GM12865 (cell line): ENCODE data around the gene RRP12.
"Not testable (repeated sequence)": the region's sequence is repeated elsewhere in the genome, so short reads cannot be mapped to it uniquely, and the experiment has no call there.

Experiments used
- DNase-seq: peaks from one replicate; pipeline ENCODE4 v3.0.0; 2010; ENCODE audit warnings: low read depth
- H3K4me3 ChIP-seq: 2 replicates; pipeline ENCODE4 v1.5.1; 2011; ENCODE audit warnings: mild to moderate bottlenecking, low read depth, low read length, control low read depth
- TF ChIP-seq, protein P1 (sequence below): IDR thresholded peaks from 2 replicates; pipeline ENCODE4 v1.5.1; 2011; ENCODE audit warnings: low read length, control low read depth, low read depth, inconsistent platforms; ENCODE audit not compliant: insufficient read depth; ENCODE audit errors: missing control alignments

Gene RRP12

DNA sequence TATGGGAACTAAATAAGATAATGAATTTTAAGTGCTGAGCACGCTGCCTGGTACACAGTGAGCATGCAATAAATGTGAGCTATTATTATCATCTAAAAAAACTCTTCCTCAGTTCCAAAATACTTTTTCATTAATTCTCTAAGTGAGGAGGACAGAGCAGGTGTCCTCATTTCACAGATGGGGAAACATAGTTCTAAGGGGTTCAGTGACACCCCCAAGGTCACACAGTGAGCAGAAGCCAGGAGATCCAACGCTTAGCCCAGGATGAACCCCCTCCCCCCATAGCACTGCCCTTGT lies 6.8 kb upstream of the RRP12 start:
- H3K4me3 ChIP-seq = no peak overlapping the region
- TF ChIP-seq, protein P1, sequence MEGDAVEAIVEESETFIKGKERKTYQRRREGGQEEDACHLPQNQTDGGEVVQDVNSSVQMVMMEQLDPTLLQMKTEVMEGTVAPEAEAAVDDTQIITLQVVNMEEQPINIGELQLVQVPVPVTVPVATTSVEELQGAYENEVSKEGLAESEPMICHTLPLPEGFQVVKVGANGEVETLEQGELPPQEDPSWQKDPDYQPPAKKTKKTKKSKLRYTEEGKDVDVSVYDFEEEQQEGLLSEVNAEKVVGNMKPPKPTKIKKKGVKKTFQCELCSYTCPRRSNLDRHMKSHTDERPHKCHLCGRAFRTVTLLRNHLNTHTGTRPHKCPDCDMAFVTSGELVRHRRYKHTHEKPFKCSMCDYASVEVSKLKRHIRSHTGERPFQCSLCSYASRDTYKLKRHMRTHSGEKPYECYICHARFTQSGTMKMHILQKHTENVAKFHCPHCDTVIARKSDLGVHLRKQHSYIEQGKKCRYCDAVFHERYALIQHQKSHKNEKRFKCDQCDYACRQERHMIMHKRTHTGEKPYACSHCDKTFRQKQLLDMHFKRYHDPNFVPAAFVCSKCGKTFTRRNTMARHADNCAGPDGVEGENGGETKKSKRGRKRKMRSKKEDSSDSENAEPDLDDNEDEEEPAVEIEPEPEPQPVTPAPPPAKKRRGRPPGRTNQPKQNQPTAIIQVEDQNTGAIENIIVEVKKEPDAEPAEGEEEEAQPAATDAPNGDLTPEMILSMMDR = no peak
- no peak for DNase-seq

DNA sequence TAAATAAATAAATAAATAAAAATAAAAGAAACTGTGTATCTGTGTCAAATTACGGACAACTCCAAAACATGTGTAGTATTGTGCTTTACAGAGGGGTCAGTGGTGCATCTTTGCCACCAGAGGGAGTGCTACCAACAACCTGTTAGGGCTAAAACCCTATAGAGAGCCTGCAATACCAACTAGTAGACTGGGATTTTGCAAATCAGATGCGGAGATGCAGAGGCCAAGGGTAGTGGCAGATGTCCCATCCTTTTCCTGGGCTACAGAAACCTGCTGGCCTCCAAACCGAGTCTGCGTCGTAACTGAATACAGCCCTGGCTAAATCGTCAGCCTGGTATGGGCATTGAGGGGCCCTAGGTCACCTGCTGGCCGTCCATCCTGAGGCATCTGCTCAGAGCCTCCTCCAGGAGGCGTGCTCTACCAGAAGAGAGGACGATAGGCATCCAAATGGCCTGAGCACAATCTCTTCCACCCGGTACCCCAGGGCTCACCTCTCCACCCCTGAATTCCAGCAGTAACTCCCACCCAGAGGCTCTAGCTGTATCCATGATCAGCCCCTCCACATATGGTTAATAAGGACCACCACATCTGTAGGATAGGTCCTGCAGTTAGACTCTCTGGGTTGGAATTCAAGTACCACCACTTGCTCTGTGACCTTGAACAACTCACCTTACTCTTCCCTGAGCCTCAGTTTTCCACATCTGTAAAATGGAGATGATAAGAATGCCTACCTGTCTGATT lies 6.2 kb upstream of the RRP12 start:
- TF ChIP-seq, protein P1 = peak; percentile 67
- peak; percentile 82 for DNase-seq
- H3K4me3 ChIP-seq = peak overlapping the region; percentile 3; the same call in 1 of the 2 replicates

DNA sequence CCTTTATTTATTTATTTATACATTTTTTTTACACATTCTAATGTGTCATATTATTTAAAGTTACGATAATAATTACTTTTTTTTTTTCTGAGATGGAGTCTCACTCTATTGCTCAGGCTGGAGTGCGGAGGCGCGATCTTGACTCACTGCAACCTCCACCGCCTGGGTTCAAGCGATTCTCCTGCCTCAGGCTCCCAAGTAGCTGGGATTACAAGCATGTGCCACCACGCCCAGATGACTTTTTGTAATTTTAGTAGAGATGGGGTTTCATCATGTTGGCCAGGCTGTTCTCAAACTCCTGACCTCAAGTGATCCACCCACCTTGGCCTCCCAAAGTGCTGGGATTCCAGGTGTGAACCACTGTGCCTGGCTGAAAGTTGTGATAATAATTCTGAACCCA lies 5.3 kb upstream of the RRP12 start:
- not testable (repeated sequence) for H3K4me3 ChIP-seq, DNase-seq

DNA sequence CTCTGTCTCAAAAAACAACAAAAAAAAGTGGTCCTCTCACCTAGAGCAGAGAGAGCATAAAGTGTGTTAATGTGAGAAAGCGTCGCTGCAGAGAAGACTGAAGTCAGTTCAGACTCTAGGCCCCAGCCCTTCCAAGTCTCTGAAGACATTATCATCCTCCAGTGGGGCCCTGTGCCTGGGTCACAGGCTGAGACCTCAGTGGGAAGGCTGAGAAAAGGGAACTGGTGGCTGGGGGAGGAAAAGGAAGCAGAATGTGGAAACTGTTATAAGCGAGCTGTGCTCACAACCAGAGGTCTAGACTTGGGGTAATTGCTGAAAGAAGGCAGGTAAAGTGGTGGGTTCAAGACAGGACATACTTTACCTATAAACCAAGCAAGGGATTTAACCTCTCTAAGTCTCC lies 4.9 kb upstream of the RRP12 start:
- TF ChIP-seq, protein P1 = no peak
- DNase-seq = no peak
- H3K4me3 ChIP-seq = no peak overlapping the region

DNA sequence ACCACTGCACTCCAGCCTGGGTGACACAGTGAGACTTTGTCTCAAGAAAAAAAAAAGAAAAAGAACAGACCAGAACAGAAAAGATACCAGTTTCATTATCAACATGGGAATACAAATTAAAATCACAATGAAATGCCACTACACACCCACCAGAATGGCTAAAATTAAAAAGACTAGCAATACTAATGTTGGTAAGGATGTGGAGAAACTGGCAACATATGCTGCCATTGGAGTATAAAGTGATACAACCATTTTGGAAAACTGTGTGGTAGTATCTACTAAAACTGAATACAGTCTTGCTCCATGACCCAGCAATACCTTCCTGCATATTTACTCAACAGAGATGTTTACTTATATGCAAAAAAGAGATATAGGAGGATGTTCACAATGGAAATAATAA lies 2.9 kb upstream of the RRP12 start:
- no peak overlapping the region for H3K4me3 ChIP-seq
- DNase-seq = no peak
- TF ChIP-seq, protein P1 = no peak

DNA sequence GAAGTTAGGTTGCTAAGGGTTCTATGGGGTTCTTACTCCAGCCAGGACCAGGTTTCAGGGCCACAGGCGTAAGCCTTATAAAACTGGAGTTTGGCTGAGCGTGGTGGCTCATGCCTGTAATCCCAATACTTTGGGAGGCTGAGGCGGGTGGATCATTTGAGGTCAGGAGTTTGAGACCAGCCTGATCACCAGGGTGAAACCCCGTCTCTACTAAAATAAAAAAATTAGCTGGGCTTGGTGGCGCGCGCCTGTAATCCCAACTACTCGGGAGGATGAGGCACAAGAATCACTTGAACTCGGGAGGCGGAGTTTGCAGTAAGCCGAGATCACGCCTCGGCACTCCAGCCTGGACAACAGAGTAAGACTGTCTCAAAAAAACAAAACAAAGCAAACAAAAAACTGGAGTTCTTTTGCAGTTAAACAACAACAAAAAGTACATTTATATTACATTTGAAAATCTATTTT lies 347 bp upstream of the RRP12 start:
- H3K4me3 ChIP-seq = peak overlapping the region; percentile 74
- no peak for DNase-seq
- TF ChIP-seq, protein P1 = no peak

DNA sequence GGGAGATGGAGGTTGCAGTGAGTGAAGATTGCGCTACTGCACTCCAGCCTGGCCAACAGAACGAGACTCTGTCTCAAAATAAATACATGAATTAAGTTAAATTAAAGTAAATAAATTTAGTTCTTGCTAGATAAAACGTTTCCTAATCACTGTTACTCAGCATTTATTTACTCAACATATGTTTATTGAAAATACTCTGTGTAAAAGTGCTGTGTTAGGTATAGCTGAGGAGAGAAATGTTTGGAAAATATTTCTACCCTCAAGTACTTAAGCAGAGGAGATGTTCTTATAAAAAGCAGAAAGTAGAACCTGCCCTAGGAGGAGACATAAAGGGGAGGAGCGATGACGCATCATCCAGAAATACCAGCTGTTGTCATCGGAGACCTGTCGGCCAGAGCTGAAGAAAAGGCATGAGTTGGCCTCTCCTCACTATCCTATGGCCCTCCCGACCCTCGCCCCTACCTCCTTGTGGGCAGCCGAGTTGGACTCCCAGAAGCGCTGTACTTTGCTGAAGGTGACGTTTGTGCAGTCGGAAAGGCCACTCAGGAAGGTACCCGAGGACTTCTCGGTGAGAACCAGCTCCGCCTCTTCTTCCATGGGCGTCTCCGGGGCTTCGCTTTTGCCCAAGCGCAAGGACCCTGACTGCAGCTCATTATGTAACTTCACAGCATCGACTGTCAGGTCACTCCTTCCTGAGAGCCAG lies 1.1 kb downstream of the RRP12 start:
- peak; percentile 54 for DNase-seq
- TF ChIP-seq, protein P1 = no peak
- peak overlapping the region; percentile 74 for H3K4me3 ChIP-seq
